Thyroid gland (tissue), 4 donors: Measurements from ENCODE around the gene DERL3. TPM values are rescaled to one million over a fixed set of nuclear protein-coding genes. Genes with fewer than 3 reads are reported as not detected.

Source experiments
- DNase-seq, 2 donors: peaks; one replicate each; pipeline ENCODE4 v3.0.0-alpha.2; 2019
- H3K27ac ChIP-seq, 3 donors: fragments of 200-600 bp; sonication (generic); 1 replicate in 2 of 3; 2 replicates in 1 of 3; pipeline ENCODE4 v1.5.1; 2016 to 2019; ENCODE audit warnings: mild to moderate bottlenecking in 1 of 3, moderate library complexity in 1 of 3
- H3K27me3 ChIP-seq: fragments of 200-600 bp; sonication (generic); one replicate; pipeline ENCODE4 v1.5.1; 2019
- H3K36me3 ChIP-seq, 2 donors: fragments of 200-600 bp; sonication (generic); one replicate each; pipeline ENCODE4 v1.5.1; 2016 to 2019
- H3K4me1 ChIP-seq, 2 donors: fragments of 200-600 bp; sonication (generic); one replicate each; pipeline ENCODE4 v1.5.1; 2017 to 2019
- H3K4me3 ChIP-seq, 3 donors: fragments of 200-600 bp; sonication (generic); replicated peaks in 1 of 3; 1 replicate in 2 of 3; 2 replicates in 1 of 3; pipeline ENCODE4 v1.5.1; 2016; ENCODE audit warnings: mild to moderate bottlenecking in 1 of 3
- H3K9me3 ChIP-seq: fragments of 200-600 bp; sonication (generic); one replicate; pipeline ENCODE4 v1.5.1; 2017
- POLR2A ChIP-seq, 2 donors: fragments of 450-650 bp; IDR thresholded peaks; one replicate each; pipeline ENCODE4 v1.6.1; 2017; ENCODE audit warnings: antibody characterized with exemption in 2 of 2, mild to moderate bottlenecking in 2 of 2, moderate library complexity in 1 of 2
- WGBS, 2 donors: methylation state at CpG; one replicate each; pipeline ENCODE4 v1.1.5; 2017; 5-methylcytosine and 5-hydroxymethylcytosine counted together
- intact Hi-C: fragments of 100-400 bp; cut with DNase I; formaldehyde crosslinking; loops from one replicate; pipeline ENCODE4 v1.15.1; 2023
- total RNA-seq, 4 donors: library from RNA; depleted of rRNA; stranded (reverse); fragments of >200 nt; gene quantifications; one replicate each; pipeline ENCODE4 v1.2.3, GENCODE V29; 2016
- TF ChIP-seq, protein P1 (sequence below), 6 experiments: fragments of 200-600 bp in 3 of 6; fragments of 450-650 bp in 3 of 6; sonication (generic) in 3 of 6; IDR thresholded peaks; one replicate each; pipeline ENCODE4 v1.5.1; 2016 to 2019; ENCODE audit warnings: antibody characterized with exemption in 6 of 6, mild to moderate bottlenecking in 2 of 6, inconsistent platforms in 1 of 6, moderate library complexity in 1 of 6

The DERL3 gene
- total RNA-seq, 4 donors from 2014 or later = 1.6 to 15.9 (median 4.1) TPM

DNA sequence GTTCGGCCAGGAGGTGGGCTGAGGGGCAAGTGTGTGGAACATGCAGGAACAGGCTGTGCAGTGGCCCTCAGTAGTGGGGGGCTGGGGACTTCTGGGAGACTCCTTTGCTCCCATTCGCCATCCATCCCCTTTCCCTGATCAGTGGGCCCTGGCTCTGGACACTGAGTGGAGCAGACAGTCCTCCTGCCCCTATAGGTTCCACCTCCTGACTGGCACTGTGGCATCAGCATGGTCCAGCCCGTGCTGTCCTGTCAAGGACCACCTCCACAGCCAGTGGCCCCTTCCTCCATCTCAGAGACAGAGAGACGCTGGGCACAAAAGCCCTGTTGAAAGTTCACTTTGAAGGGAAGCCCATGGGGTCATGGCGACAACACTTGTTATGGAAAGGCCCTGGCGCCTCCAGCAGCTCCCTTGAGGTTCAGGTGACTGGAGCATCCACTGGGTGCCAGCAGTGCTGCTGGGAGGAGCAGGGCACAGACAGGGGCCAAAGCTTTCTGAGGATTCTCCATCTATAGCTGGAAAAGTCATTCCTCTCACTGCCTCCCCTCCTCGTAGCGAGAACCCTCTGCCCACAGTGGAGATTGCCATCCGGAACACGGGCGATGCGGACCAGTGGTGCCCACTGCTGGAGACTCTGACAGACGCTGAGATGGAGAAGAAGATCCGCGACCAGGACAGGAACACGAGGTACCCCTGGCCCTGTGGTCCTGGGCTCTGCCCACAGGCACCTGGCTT, 5.6 kb downstream of the DERL3 start:
- intact Hi-C loops = no loop called here
- Histone ChIP-seq H3K27me3 (no peaks in the 10 kb centered on the region), H3K27ac (no peak overlapping the region), H3K9me3 (no peaks in the 10 kb centered on the region), H3K36me3 (peaks cover 24 to 26% of the 10 kb centered on the region in 2 donors), H3K4me3 (no peak overlapping the region), H3K4me1 (peaks cover 3 to 6% of the 10 kb centered on the region in 2 donors)
- 89 to 93% methylated on average over 14 to 16 of the region's 16 CpGs for WGBS, 2 donors
- TF ChIP-seq POLR2A (IDR thresholded peaks at IDR 0.05) = no peak
- TF ChIP-seq, protein P1, sequence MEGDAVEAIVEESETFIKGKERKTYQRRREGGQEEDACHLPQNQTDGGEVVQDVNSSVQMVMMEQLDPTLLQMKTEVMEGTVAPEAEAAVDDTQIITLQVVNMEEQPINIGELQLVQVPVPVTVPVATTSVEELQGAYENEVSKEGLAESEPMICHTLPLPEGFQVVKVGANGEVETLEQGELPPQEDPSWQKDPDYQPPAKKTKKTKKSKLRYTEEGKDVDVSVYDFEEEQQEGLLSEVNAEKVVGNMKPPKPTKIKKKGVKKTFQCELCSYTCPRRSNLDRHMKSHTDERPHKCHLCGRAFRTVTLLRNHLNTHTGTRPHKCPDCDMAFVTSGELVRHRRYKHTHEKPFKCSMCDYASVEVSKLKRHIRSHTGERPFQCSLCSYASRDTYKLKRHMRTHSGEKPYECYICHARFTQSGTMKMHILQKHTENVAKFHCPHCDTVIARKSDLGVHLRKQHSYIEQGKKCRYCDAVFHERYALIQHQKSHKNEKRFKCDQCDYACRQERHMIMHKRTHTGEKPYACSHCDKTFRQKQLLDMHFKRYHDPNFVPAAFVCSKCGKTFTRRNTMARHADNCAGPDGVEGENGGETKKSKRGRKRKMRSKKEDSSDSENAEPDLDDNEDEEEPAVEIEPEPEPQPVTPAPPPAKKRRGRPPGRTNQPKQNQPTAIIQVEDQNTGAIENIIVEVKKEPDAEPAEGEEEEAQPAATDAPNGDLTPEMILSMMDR (IDR thresholded peaks at IDR 0.05) = no peak
- DNase-seq = no peak

DNA sequence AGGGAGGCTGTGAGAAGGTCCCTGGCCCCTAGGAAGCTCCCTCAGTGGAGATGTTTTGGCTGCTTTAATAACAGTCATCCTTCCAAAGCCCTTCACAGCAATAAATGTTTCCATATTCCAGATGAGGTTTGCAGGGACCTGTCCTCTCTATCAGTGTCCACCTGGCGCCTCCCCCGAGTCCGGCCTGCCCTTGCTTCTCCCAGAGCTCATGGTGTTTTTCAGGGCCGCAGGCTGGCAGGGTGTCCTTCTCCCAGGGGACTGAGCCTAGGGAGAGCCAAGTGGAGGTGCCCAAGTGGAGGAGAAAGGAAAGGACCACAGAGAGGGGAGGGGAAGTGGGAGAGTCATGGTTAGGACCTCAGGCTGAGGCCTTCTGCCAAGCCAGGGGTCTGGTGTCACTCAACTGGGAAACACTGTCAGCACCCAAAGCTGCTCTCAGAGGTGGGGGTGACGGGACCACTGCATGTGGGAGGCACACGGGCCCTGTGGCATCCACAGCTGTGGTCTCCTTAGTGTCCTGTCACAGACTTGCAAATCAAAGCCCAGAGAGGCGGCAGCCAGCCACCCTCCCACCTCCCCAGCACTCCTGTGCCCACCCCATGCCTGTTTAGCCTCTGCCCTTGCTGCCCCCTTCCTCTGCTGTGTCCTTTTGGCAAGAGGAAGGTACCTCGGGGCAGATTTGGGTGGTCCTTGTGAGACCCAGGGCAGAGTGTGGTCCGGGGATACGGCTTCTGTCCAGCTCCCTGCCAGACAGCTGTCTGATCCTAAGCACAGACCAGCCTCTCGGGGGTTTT, 6.4 kb downstream of the DERL3 start:
- no peak overlapping the region for H3K4me3 ChIP-seq
- TF ChIP-seq, protein P1 (IDR thresholded peaks at IDR 0.05) = no peak
- no peak for TF ChIP-seq POLR2A (IDR thresholded peaks at IDR 0.05)
- no peaks in the 10 kb centered on the region for H3K9me3 ChIP-seq
- no peak overlapping the region for H3K27ac ChIP-seq
- no peak for DNase-seq
- peaks cover 0 to 8% of the 10 kb centered on the region in 2 donors for H3K4me1 ChIP-seq
- peaks cover 24 to 26% of the 10 kb centered on the region in 2 donors for H3K36me3 ChIP-seq
- H3K27me3 ChIP-seq = no peaks in the 10 kb centered on the region
- intact Hi-C loops = no loop called here
- WGBS, 2 donors = 69 to 84% methylated on average over 8 to 11 of the region's 11 CpGs

DNA sequence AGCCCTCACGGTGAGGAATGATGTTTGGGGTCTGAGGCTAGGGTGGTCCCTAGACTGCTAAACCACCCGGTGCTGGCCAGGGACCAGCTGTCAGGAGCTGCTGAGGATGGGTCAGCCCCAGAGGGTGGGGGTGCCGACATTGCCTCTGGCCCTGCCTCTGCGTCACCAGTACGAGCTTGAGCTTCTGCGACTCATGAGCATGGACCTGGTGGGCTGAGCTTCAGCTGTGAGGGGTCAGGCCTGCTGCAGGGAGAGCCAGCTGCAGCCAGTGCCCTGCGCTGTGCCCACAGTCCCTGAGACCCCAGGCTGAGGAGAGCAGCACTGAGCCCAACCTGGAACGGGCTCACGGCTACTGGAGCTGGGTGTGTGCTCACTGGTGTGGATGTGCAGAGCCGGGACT, 7.0 kb downstream of the DERL3 start:
- peaks cover 0 to 10% of the 10 kb centered on the region in 2 donors for H3K4me1 ChIP-seq

DNA sequence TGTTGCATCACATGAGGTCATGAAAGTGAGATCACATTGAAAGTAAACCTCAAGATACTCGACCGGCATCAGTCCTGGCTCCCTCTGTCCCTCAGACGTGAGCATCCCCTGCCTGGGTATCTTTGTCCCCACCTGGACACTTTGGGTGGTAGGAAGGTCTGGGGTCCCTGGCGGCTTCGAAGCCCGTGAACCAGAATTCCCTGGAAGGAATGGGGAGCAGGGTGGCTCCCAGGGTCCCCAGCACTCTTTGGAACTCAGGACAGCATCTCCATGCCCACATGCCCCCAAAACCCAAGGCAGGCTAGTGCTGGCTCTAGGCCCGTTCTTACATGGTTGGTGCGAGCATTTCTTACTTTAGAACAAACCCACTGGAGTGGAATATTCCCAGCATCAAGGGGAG, 7.5 kb downstream of the DERL3 start:
- TF ChIP-seq POLR2A (IDR thresholded peaks at IDR 0.05) = no peak
- TF ChIP-seq, protein P1 (IDR thresholded peaks at IDR 0.05) = no peak
- 90 to 91% methylated on average over 8 of the region's 8 CpGs for WGBS, 2 donors
- Histone ChIP-seq H3K36me3 (peaks cover 33 to 34% of the 10 kb centered on the region in 2 donors), H3K27me3 (no peaks in the 10 kb centered on the region), H3K4me1 (peaks cover 0 to 10% of the 10 kb centered on the region in 2 donors), H3K9me3 (no peaks in the 10 kb centered on the region), H3K4me3 (no peak overlapping the region), H3K27ac (no peak overlapping the region)
- intact Hi-C loops = no loop called here
- DNase-seq = no peak

More for the DNA sequence above, 7.0 kb downstream of the DERL3 start:
- TF ChIP-seq, protein P1 (IDR thresholded peaks at IDR 0.05) = no peak
- TF ChIP-seq POLR2A (IDR thresholded peaks at IDR 0.05) = no peak
- H3K27me3 ChIP-seq = no peaks in the 10 kb centered on the region
- no peak overlapping the region for H3K27ac ChIP-seq
- no peak for DNase-seq
- no peaks in the 10 kb centered on the region for H3K9me3 ChIP-seq
- no peak overlapping the region for H3K4me3 ChIP-seq
- 87 to 100% methylated on average over 3 to 5 of the region's 10 CpGs for WGBS, 2 donors
- intact Hi-C loops = no loop called here
- peaks cover 29 to 31% of the 10 kb centered on the region in 2 donors for H3K36me3 ChIP-seq
